Frontal cortex (tissue), 4 donors: Measurements from ENCODE around the gene IMMP2L. TPM values are rescaled to one million over a fixed set of nuclear protein-coding genes. Genes with fewer than 3 reads are reported as not detected.
"Not testable (repeated sequence)": the region's sequence is repeated elsewhere in the genome, so short reads cannot be mapped to it uniquely, and the experiment has no call there.

ENCODE experiments used
- DNase-seq, 2 donors: peaks; one replicate each; pipeline ENCODE4 v3.0.0; 2012; ENCODE audit warnings: low spot score in 2 of 2
- FAIRE-seq: peaks from 2 replicates; lab custom pipeline; 2012; peaks lifted over from hg19 to GRCh38; lab: Jason Lieb, UNC
- total RNA-seq: library from RNA; depleted of rRNA; stranded (reverse); fragments of >200 nt; gene quantifications from one replicate; pipeline ENCODE4 v1.2.3, GENCODE V29; 2014
- donor health status: control.
- donor health status: control.
- donor health status: control.

The IMMP2L gene
- total RNA-seq, 1 donor from 2014 or later = 9.8 TPM

DNA sequence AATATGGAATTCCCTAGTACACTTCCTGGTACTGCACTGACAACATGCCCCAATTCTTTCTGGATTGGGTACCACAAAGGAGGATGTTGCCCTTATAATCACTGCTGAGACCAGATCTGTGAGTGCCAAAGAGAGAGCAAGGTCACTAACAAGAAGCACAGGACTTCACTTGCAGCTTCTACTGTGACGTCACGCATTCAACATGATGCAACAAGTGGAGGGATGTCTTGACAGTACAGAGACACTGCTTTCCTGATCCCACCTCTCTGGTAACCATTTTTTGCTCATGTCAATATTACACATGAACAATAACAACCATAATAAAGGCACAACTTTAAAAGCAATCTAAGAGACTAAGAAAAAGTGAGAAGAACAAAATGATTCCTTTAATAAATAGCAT, 885.5 kb downstream of the IMMP2L start:
- DNase-seq = no peak
- no peak for FAIRE-seq

DNA sequence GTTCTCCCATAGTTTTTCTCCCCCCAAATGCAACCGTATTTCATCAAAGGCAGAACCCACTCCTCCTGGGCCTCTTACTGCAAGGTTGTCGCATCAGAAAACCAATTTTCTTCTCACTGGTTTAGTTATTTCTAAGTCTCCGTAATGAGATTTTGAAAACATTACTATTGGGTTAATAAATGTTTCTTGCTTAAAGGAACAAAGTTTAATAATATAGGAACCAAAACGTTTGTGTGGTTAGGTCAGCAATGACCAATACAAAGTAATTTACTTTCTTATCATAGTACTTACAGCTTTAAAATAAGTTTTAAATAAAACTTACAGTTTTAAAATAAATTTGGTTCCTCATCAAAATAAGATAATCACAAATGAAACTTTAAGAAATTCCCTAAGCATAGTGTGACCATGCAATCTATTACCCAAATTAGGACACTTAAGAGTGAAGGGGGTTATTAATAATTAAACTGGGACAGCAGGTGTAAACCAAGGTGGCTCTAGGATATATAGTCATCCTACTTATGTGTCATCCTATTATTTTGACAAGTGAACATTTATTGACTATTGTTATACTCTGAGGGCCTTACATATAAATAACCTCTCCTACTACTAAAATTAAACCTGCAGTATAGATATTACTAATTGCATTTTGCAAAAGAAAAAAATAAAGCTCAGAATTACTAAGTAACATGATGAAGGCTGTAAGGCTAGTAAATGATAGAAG, 886.7 kb downstream of the IMMP2L start:
- DNase-seq = no peak

DNA sequence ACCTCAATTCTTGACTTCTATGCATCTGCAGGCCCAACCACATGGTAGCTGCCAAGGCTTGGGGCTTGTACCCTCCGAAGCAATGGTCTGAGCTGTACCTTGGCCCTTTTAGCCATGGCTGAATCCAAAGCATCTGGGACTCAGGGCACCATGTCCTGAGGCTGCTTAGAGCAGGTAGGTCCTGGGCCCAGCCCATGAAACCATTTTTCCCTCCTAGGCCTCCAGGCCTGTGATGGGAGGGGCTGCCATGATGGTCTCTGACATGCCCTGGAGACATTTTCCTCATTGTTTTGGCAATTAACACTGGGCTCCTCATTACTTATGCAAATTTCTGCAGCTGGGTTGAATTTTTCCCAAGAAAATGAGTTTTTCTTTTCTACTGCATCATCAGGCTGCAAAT, 889.1 kb downstream of the IMMP2L start:
- FAIRE-seq (no peak), DNase-seq (no peak)

More for the DNA sequence above, 886.7 kb downstream of the IMMP2L start:
- FAIRE-seq = no peak

DNA sequence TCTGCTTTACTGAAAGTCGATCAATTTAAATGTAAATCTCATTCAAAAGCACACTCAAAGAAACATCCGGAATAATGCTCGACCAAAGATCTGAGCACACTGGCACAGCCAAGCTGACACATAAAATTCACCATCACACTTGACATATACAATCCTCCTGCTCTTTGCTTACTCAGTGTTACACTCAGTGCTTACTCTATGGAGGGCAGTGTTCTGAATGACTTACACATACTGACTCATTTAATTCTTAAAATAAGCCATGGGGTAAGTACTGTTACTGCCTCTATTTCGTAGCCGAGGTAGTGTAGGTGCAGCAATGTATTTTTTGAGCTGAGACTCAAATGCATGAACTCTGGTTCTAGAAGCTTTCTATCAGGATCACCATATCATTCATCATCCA, 892.9 kb downstream of the IMMP2L start:
- FAIRE-seq = no peak
- no peak for DNase-seq

DNA sequence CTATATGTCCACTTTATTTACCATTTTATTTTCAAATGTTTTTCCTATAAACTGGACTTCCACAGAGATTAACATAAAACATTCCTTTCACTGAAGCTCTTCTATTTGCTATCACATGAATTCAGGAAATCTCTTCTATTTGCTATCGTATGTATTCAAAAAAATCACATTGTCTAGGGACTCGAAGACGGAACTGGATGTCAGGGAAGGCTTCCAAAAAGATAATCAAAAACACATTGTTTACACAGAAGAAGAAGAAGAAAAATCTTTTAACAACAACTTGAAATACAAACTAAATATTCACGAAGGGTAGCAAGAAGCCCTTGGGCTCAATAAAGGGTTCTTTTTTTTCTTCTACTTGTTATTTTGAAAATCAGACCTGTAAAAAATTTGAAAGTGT, 897.5 kb downstream of the IMMP2L start:
- FAIRE-seq (no peak), DNase-seq (no peak)

DNA sequence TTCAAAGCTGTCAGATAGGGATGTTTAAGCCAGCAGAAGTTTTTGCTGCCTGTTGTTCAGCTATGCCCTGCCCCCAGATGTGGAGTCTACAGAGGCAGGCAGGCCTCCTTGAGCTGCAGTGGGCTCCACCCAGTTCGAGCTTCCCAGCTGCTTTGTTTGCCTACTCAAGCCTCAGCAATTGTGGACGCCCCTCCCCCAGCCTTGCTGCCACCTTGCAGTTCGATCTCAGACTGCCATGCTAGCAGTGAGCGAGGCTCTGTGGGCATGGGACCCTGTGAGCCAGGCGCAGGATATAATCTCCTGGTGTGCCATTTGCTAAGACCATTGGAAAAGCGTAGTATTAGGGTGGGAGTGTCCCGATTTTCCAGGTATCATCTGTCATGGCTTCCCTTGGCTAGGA, 901.7 kb downstream of the IMMP2L start:
- not testable (repeated sequence) for DNase-seq, FAIRE-seq

DNA sequence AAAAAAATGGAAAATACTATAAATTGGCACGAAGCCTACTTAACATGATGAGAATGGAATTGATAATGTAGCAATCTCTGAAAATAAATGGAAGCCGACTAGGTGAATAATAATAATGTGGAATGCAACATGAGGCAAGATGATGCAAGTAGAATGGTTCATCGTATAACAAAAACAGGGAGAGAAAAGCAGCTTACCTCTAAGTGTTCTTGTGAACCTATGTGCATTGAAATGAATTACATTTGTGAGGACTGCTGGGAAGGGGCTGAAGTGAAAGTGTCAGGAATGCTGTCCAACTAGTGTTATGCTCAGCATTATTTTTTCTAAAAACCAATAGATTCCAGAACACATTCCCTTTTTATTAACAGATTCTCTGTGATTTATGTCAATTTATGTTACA, 912.0 kb downstream of the IMMP2L start:
- FAIRE-seq (no peak), DNase-seq (no peak)

DNA sequence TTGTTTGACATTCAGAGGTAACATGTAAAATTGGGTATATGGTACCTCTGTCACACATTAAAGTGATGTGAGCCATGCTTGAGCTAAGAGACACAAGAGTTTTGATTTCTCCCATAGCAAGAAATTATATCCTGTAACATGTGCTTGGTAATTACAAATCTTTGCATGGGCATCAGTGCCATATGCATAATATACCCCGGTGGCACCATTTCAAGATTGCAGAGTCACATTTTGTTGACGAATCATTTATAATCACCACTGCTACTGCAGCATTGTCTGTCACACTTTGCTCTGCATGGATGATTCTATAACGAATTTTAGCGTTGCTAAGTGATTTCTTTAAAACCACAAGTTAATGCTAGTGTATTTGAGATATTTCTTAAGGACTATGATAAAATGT, 915.0 kb downstream of the IMMP2L start:
- no peak for DNase-seq
- FAIRE-seq = no peak

DNA sequence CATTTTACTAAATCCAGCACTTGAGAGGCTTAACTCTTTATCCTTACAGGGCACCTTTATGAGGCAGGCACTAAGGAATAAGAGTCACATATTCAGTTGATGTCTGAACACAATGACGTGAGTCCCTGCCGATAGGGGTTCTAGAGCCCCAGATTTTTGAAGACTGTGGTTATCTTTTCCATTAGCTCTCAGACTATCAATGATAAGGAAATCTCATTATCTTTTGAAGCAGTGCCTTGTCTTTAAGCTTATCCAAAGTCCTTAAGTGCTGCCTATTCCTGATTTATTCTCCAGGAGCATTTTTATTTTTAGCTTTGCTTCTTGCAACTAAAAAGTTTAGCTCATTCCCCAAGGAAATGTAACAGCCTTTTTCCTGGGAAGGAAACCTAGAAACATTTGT, 915.5 kb downstream of the IMMP2L start:
- no peak for FAIRE-seq

DNA sequence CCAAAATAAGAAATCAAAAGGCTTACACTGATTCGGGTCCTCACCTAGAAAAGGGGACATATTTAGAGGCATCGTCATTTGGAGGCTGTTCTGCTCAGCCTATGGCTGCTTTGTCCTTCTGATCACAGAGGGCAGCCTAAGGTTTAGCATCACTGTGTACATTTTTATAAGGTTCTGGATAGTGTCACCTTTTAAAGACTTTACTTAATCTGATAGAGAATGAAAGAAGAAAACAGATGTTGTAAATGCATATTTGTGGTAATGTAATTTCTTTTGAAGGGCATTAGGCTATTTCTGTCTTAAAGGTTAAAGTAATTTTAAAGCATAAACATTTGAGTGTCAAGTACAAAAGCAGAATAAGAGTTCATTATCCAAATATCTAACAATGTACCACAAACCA, 916.7 kb downstream of the IMMP2L start:
- DNase-seq (no peak), FAIRE-seq (no peak)

More for the DNA sequence above, 915.5 kb downstream of the IMMP2L start:
- no peak for DNase-seq

DNA sequence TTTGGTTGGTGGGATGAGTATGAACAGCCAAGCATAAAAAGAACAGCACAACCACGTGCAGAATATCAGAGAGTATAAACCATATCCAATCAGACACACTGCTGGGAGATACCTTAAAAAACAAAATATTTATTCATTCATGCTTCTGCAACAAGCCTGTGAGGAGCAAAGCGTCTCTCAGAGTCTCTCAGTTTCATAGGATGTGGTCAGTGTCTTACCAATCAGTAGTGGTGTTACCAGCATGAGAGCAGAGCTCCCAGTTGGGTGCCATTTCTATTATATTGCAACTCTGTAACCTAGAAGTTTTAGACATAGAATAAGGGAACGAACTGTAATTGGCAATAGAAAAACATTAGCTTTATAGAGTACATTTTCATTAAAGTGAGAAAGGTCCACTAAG, 917.2 kb downstream of the IMMP2L start:
- FAIRE-seq (no peak), DNase-seq (no peak)

DNA sequence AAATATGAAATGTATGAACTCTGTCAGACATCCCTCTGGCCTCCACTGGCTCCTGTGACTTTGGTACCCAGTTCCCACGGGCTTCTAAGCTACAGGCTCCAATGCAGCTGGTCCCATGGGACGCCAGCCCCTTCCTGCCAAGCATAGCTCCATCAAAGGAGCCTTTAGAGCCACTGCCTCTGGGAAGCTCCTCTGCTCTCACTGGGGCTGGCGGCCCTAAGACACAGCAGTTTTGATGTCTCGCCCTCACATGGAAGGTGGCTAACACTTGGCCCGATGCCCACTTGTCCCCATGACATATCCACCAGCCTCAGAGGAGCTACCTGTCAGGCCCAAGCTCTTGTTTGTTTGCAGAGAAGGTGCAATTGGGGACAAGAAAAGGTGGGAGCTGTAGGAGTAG, 925.0 kb downstream of the IMMP2L start:
- no peak for DNase-seq
- no peak for FAIRE-seq

DNA sequence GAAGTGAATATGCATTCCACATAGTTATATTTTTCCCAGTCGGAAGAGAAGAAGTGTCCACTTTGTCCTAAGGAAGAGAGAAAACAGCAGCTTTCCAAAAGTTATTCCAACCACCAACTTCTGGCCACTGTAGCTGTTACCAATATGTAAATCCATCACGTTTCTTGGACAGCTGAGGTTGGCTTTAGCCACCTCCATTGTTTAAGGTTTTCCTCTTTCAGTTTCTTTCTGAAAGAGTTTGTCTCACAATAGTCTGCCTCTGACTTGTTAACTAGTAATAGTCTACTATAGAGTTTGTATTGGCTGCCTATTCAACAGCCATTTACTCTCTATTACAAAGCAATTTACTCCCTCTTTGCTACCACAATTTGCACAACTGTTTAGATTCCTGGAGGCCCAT, 929.0 kb downstream of the IMMP2L start:
- FAIRE-seq = no peak
- DNase-seq = no peak

DNA sequence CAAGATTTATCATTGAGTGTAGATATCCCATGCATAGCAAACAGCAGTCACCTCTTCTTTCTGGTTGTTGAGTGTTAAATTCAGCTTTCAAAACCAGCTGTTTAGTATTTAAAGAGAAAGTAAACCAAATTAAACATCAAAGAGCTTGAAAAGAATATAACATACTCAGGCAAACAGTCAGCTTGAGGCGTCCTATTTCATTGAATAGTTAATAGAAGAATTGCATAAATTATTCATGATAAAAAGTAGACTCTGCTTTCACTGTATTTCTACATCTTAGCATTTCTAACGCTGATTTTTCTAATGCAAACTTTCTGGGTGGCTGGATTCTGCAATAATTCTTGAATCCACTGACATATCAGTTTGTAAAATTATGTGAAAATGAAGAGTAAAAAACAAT, 935.9 kb downstream of the IMMP2L start:
- no peak for FAIRE-seq
- DNase-seq = no peak

DNA sequence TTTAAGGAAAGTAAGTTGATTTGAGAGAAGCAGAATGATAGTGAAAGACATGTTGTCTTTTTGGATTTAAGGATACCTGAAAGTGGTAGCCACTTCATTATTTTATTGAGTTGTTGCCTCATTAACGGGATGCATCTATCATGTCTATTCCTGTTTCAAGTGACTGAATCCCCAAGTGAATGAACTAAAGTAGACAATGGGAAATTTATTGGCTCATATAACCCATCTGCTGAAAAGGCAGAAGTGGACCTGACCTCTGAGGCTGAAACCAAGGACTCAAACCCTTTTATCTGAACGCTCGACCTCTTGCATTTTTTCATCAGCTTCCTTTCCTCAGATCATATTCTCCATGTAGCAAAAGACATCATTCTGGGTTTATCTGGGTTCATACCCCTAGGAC, 937.0 kb downstream of the IMMP2L start:
- FAIRE-seq = no peak
- DNase-seq = no peak

DNA sequence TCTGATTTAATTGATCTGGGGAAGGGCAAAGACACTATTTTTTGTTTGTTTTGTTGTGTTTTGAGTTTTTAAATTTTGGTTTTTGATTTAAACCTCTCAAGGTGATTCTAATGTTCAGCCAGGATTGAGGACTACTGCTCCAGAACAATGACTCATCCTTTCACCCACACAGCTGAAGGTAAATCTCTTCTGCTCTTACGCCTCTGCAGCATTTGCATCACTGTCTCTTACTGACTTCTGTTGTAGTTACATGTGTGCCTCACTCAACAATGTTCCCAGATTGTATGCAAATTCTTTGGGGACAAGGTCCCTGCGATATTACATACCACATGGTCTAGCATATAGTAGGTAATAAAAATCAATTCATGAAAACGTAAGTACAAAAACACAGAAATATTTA, 938.9 kb downstream of the IMMP2L start:
- DNase-seq (no peak), FAIRE-seq (no peak)

DNA sequence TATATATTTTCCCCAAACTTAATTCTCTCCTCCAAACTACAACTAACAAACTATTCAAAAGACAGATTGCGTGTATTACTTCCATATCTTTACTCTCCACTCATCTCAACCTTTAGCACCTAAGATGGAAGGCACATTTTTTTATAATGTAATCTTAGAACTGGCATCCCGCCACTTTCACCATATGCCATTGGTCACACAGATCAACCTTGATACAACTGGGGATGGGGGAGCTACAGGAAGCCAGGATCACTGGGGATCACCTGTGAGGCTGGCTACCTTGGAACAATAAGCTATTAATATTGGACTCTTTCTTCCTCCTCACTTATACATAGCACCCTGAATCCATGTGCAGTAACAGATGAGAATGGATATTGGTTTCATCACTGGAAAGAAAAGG, 941.0 kb downstream of the IMMP2L start:
- FAIRE-seq (no peak), DNase-seq (no peak)

DNA sequence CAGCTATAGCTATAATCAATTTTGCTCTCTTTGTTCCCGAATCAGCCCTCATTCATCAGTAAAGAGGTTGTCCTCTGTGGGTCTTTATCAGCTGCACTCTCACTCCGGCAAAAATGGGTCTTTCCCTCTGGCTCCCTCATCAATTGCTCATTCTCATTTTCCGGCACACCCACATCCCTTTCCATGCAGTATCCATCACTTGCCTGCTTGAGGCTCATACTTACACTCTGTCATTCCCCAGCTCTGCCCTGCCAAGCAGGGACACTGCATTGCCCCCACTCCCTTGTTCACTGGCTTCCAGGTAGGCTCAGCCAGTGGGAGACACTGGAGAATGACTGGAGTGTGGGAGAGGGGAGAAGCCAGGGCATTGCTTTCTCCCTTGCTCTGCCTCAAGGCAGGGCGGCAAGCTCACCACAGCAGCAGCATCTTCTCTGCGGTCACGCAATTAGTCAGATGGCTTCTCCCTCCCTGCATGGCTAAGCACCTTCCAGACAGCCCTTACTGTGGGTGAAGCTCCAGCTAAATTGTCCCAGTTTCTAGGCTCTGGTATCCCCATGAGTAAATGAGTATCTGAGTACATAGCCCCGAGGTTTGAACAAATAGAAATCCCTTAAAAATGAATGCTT, 942.1 kb downstream of the IMMP2L start:
- FAIRE-seq (no peak), DNase-seq (no peak)
